A549 treated with RU486 at 1 μM for 4 hours (cell line): ENCODE results near the gene TRIM48. TPM values are rescaled to one million over a fixed set of nuclear protein-coding genes. Genes with fewer than 3 reads are reported as not detected.

Source experiments
- total RNA-seq: library from RNA; stranded (reverse); fragments of 200-300 nt; extraction: Qiagen RNA extraction; gene quantifications from 5 replicates; pipeline ENCODE4 v1.2.3, GENCODE V29; 2022; ENCODE audit warnings: low read depth

Gene TRIM48
- total RNA-seq: not detected in 5 replicates

GRCh38 chr11:55261855-55262254 lies at the start of gene TRIM48:
TSS of gene TRIM48 (plus strand) at chr11:55262155. CDS start at chr11:55262268, 113 bp downstream.

Other genes starting within 250 kb of the TRIM48 start
- gene OR4A16, start 81.0 kb downstream of the TRIM48 start, total RNA-seq: not detected in 5 replicates
- gene OR4A15, start 105.8 kb downstream of the TRIM48 start, total RNA-seq: not detected in 5 replicates